SU-DHL-6 (cell line): ENCODE measurements around the gene HTT.

Source experiments
- H2AFZ ChIP-seq: fragments of 200-600 bp; sonication (generic); 2 replicates; pipeline ENCODE4 v1.6.1; 2014; ENCODE audit warnings: low read depth, mild to moderate bottlenecking, moderate library complexity, mixed read lengths, antibody characterized with exemption, low read length; ENCODE audit not compliant: severe bottlenecking
- H3F3A ChIP-seq: fragments of 200-600 bp; shearing (Covaris generic); 2 replicates; pipeline ENCODE4 v1.6.0; 2016; ENCODE audit warnings: antibody characterized with exemption, mild to moderate bottlenecking; ENCODE audit not compliant: insufficient read depth
- H3K27ac ChIP-seq: fragments of 200-600 bp; sonication (generic); 2 replicates; pipeline ENCODE4 v1.5.1; 2016; ENCODE audit warnings: low read depth, mild to moderate bottlenecking, low read length, moderate library complexity, mixed read lengths
- H3K27me3 ChIP-seq: fragments of 200-600 bp; sonication (generic), shearing (Covaris generic); 2 replicates; pipeline ENCODE4 v1.6.0; 2014; ENCODE audit warnings: mild to moderate bottlenecking, low read length
- H3K36me3 ChIP-seq: fragments of 200-600 bp; sonication (generic); 2 replicates; pipeline ENCODE4 v1.6.1; 2014; ENCODE audit warnings: mild to moderate bottlenecking, low read length, mixed read lengths
- H3K4me2 ChIP-seq: fragments of 300-600, 200-600 bp; shearing (Covaris generic), sonication (generic); 2 replicates; pipeline ENCODE4 v1.6.0; 2014; ENCODE audit warnings: low read length, low read depth, mild to moderate bottlenecking; ENCODE audit not compliant: poor library complexity, severe bottlenecking
- H3K4me3 ChIP-seq: fragments of 200-600 bp; sonication (generic); 2 replicates; pipeline ENCODE4 v1.5.1; 2014; ENCODE audit warnings: antibody characterized with exemption, low read length, mild to moderate bottlenecking, mixed read lengths; ENCODE audit not compliant: insufficient read depth, poor library complexity, severe bottlenecking
- H3K79me2 ChIP-seq: fragments of 200-600 bp; sonication (generic); 2 replicates; pipeline ENCODE4 v1.6.1; 2014; ENCODE audit warnings: mild to moderate bottlenecking, low read length, moderate library complexity; ENCODE audit not compliant: insufficient read depth
- H3K9ac ChIP-seq: fragments of 200-600 bp; sonication (generic); 2 replicates; pipeline ENCODE4 v1.7.0; 2014; ENCODE audit warnings: mild to moderate bottlenecking, low read length
- H3K9me2 ChIP-seq: fragments of 200-600 bp; sonication (generic); replicated peaks from 2 replicates; pipeline ENCODE4 v1.6.1; 2014; ENCODE audit warnings: low read length; ENCODE audit not compliant: insufficient read depth
- H3K9me3 ChIP-seq: fragments of 200-600 bp; sonication (generic); 2 replicates; pipeline ENCODE4 v1.6.1; 2014; ENCODE audit warnings: low read length, mixed read lengths; ENCODE audit not compliant: insufficient read depth
- H4K20me1 ChIP-seq: fragments of 200-600 bp; sonication (generic); 2 replicates; pipeline ENCODE4 v1.6.1; 2014; ENCODE audit warnings: low read depth, mild to moderate bottlenecking, antibody characterized with exemption, low read length, moderate library complexity, mixed read lengths
- EZH2phosphoT487 ChIP-seq: fragments of 200-600 bp; sonication (generic), shearing (Covaris generic); conservative IDR thresholded peaks from 2 replicates; pipeline ENCODE4 v1.6.1; 2018; ENCODE audit warnings: mild to moderate bottlenecking, antibody characterized with exemption, low read length, moderate library complexity, mixed read lengths
- TF ChIP-seq, protein P1 (sequence below): fragments of 200-600 bp; sonication (generic); IDR thresholded peaks from one replicate; pipeline ENCODE4 v1.5.1; 2017; ENCODE audit warnings: antibody characterized with exemption, mild to moderate bottlenecking, low read length, moderate library complexity; ENCODE audit not compliant: insufficient read depth, poor library complexity, severe bottlenecking

HTT gene

DNA sequence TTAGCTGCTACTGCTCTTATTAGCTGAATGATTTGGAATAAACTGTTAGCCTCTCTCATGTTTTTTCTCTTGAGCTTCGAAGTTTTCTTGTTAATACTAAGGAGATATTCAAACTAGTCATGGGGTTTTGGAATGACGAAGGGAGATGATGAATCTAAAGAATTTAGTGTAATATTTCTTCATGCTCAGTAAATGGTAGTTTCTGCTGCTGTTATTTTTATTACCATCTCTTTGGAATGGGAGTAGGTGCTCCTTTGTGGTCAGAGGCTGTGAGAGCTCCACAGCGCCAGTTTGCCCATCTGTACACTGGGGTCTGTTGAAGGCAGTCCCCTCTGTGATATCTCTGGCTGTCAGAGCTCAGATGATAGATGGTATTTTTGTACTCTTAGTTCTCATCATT lies 33.7 kb downstream of the HTT start:
- H3K9me2 ChIP-seq: no peaks in the 10 kb centered on the region
- H2AFZ ChIP-seq: no peak overlapping the region
- no peak for TF ChIP-seq EZH2phosphoT487
- TF ChIP-seq, protein P1, sequence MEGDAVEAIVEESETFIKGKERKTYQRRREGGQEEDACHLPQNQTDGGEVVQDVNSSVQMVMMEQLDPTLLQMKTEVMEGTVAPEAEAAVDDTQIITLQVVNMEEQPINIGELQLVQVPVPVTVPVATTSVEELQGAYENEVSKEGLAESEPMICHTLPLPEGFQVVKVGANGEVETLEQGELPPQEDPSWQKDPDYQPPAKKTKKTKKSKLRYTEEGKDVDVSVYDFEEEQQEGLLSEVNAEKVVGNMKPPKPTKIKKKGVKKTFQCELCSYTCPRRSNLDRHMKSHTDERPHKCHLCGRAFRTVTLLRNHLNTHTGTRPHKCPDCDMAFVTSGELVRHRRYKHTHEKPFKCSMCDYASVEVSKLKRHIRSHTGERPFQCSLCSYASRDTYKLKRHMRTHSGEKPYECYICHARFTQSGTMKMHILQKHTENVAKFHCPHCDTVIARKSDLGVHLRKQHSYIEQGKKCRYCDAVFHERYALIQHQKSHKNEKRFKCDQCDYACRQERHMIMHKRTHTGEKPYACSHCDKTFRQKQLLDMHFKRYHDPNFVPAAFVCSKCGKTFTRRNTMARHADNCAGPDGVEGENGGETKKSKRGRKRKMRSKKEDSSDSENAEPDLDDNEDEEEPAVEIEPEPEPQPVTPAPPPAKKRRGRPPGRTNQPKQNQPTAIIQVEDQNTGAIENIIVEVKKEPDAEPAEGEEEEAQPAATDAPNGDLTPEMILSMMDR: no peak
- H4K20me1 ChIP-seq: no peaks in the 10 kb centered on the region
- H3F3A ChIP-seq: peaks cover 12% of the 10 kb centered on the region; the same call in 1 of the 2 replicates
- no peak overlapping the region for H3K4me3 ChIP-seq
- no peaks in the 10 kb centered on the region for H3K27me3 ChIP-seq
- peaks cover 12% of the 10 kb centered on the region; the same call in 1 of the 2 replicates for H3K36me3 ChIP-seq
- H3K79me2 ChIP-seq: no peaks in the 10 kb centered on the region
- H3K9me3 ChIP-seq: no peaks in the 10 kb centered on the region
- no peak overlapping the region for H3K9ac ChIP-seq
- no peak overlapping the region for H3K4me2 ChIP-seq
- no peak overlapping the region for H3K27ac ChIP-seq

- H4K20me1 ChIP-seq: no peaks in the 10 kb centered on the region
- H3K27me3 ChIP-seq: no peaks in the 10 kb centered on the region
- no peaks in the 10 kb centered on the region for H3K9me3 ChIP-seq
- TF ChIP-seq, protein P1: no peak
- no peak for TF ChIP-seq EZH2phosphoT487
- peaks cover 15% of the 10 kb centered on the region; the same call in 1 of the 2 replicates for H3K36me3 ChIP-seq
- no peaks in the 10 kb centered on the region for H3K79me2 ChIP-seq
- no peaks in the 10 kb centered on the region for H3K9me2 ChIP-seq
- no peak overlapping the region for H2AFZ ChIP-seq
- H3K9ac ChIP-seq: no peak overlapping the region
- H3K4me3 ChIP-seq: no peak overlapping the region
- H3K27ac ChIP-seq: no peak overlapping the region
- no peak overlapping the region for H3K4me2 ChIP-seq
- H3F3A ChIP-seq: no peaks in the 10 kb centered on the region
Measured at GRCh38 chr4:3111461-3111860, 37.0 kb downstream of the HTT start.

DNA sequence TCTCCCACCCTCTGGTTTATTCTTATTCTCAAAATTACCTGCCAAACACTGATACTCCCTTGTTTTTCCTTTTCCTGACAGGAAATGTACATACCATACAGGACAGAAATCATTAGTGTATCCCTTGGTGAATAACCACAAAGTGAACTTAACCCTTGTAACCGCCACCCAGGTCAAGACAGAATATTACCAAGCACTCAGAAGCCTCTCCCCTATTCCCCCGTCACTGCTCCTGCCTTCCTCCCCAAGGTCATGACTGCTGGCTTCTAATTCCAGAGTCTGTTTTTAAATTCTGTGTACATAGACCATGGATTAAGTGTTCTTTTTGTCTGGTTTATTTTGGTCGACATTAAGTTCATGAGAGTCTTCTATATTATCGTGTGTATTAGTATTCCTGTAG lies 37.7 kb downstream of the HTT start:
- Histone ChIP-seq H3K4me2 (no peak overlapping the region), H3K9ac (no peak overlapping the region), H3K79me2 (no peaks in the 10 kb centered on the region), H4K20me1 (no peaks in the 10 kb centered on the region), H3K27ac (no peak overlapping the region), H3K9me2 (no peaks in the 10 kb centered on the region), H3F3A (no peaks in the 10 kb centered on the region), H3K27me3 (no peaks in the 10 kb centered on the region), H3K9me3 (no peaks in the 10 kb centered on the region), H3K4me3 (no peak overlapping the region), H2AFZ (no peak overlapping the region), H3K36me3 (peaks cover 16% of the 10 kb centered on the region; the same call in 1 of the 2 replicates)
- TF ChIP-seq EZH2phosphoT487: no peak
- TF ChIP-seq, protein P1: no peak
